ENCODE measurements around the gene CDH26. TPM values are rescaled to one million over a fixed set of nuclear protein-coding genes. Genes with fewer than 3 reads are reported as not detected.

CDH26 gene
- total and polyA plus RNA-seq, 9 of the 15 experiments (the other 6 are each of a cell fraction or from before 2014, with no cell fraction given): 0.07 to 0.13 (median 0.10) TPM; not detected in 4

DNA sequence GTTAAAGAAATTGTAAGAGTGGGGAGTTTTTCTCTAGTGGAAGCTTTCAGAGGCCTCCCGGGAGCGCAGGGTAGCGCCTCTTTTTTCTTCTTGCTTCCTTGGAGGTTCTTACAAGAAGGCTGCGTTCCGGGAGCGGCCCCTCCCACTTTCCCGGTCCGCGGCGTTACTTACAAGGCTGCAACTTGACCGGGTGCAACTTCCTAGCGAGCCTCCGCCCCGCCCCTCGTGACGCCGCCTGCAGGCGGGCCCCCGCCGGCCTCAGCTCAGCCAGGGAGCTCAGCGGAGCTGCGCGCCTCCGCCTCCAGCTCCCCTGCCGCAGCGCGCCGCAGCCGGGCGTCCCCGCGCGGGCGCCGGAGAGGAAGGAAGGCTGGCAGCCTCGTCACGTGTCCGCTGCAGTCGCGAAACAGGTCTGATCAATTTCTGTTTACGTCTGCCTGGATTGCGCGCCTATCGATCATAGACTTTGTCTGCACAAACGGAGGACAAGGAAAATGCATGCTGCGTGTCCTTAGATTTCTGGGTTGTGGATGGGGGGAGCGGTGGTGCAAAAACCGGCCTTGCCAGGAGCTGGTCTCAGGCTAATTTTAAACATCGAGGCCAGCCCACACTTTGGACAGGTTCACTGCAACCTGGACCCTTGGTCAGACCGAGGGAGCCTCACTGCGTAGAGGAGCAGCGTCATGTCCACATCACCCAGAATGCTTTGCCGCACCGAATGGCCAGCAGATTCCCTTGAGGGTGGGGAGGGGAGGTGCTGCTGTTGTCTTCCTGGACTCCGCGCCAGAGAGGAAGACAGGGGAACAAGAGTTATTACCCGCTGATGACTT, 17.9 kb upstream of the CDH26 start, which contains the start of the genes FAM217B and PPP1R3D (continued):
- TF ChIP-seq ZNF431 (CRISPR knock-in tag; IDR thresholded peaks at IDR 0.05) (no peak), BRF1 (IDR thresholded peaks at IDR 0.05; ENCODE audit: borderline replicate concordance, extremely low read depth, insufficient read length) (no peak), PHF20 (IDR thresholded peaks at IDR 0.05; ENCODE audit: partially characterized antibody) (no peak), NR2C1 (IDR thresholded peaks at IDR 0.05) (no peak), NR2C1 (tag; IDR thresholded peaks at IDR 0.05) (no peak), IFI16 (CRISPR knock-in tag; IDR thresholded peaks at IDR 0.05) (no peak), POLR3G (IDR thresholded peaks at IDR 0.05; ENCODE audit: extremely low read depth, insufficient read length, insufficient replicate concordance) (no peak), ZNF165 (CRISPR knock-in tag; IDR thresholded peaks at IDR 0.05; ENCODE audit: borderline replicate concordance) (no peak), BRD4 (IDR thresholded peaks at IDR 0.05) (0 out of 2 replicates have a peak, but pooled peaks have one; percentile 26), FIP1L1 (IDR thresholded peaks at IDR 0.05; ENCODE audit: low read depth, low read length, poor library complexity, severe bottlenecking) (no peak), TCF7L2 (IDR thresholded peaks at IDR 0.05; ENCODE audit: low read depth, low read length) (no peak), SREBF1 (IDR thresholded peaks at IDR 0.05; ENCODE audit: borderline replicate concordance, low read depth, low read length) (no peak), ZZZ3 (IDR thresholded peaks at IDR 0.05) (no peak), NELFE (IDR thresholded peaks at IDR 0.05; ENCODE audit: insufficient read depth, insufficient read length) (no peak), SMC3 (conservative IDR thresholded peaks at IDR 0.05; ENCODE audit: insufficient read depth, low read depth, low read length) (no peak)
- TF ChIP-seq, protein P1, sequence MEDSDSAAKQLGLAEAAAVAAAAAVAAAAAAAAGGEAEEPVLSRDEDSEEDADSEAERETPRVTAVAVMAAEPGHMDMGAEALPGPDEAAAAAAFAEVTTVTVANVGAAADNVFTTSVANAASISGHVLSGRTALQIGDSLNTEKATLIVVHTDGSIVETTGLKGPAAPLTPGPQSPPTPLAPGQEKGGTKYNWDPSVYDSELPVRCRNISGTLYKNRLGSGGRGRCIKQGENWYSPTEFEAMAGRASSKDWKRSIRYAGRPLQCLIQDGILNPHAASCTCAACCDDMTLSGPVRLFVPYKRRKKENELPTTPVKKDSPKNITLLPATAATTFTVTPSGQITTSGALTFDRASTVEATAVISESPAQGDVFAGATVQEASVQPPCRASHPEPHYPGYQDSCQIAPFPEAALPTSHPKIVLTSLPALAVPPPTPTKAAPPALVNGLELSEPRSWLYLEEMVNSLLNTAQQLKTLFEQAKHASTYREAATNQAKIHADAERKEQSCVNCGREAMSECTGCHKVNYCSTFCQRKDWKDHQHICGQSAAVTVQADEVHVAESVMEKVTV (CRISPR knock-in tag; IDR thresholded peaks at IDR 0.05): no peak
- TF ChIP-seq, protein P2, sequence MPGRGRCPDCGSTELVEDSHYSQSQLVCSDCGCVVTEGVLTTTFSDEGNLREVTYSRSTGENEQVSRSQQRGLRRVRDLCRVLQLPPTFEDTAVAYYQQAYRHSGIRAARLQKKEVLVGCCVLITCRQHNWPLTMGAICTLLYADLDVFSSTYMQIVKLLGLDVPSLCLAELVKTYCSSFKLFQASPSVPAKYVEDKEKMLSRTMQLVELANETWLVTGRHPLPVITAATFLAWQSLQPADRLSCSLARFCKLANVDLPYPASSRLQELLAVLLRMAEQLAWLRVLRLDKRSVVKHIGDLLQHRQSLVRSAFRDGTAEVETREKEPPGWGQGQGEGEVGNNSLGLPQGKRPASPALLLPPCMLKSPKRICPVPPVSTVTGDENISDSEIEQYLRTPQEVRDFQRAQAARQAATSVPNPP (IDR thresholded peaks at IDR 0.05; ENCODE audit: borderline replicate concordance, insufficient read depth, insufficient read length): no peak
- TF ChIP-seq, protein P3, sequence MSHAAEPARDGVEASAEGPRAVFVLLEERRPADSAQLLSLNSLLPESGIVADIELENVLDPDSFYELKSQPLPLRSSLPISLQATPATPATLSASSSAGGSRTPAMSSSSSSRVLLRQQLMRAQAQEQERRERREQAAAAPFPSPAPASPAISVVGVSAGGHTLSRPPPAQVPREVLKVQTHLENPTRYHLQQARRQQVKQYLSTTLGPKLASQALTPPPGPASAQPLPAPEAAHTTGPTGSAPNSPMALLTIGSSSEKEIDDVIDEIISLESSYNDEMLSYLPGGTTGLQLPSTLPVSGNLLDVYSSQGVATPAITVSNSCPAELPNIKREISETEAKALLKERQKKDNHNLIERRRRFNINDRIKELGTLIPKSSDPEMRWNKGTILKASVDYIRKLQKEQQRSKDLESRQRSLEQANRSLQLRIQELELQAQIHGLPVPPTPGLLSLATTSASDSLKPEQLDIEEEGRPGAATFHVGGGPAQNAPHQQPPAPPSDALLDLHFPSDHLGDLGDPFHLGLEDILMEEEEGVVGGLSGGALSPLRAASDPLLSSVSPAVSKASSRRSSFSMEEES (CRISPR knock-in tag; IDR thresholded peaks at IDR 0.05): peak; percentile 26; the same call in 1 of the 2 replicates
- TF ChIP-seq, protein P4, sequence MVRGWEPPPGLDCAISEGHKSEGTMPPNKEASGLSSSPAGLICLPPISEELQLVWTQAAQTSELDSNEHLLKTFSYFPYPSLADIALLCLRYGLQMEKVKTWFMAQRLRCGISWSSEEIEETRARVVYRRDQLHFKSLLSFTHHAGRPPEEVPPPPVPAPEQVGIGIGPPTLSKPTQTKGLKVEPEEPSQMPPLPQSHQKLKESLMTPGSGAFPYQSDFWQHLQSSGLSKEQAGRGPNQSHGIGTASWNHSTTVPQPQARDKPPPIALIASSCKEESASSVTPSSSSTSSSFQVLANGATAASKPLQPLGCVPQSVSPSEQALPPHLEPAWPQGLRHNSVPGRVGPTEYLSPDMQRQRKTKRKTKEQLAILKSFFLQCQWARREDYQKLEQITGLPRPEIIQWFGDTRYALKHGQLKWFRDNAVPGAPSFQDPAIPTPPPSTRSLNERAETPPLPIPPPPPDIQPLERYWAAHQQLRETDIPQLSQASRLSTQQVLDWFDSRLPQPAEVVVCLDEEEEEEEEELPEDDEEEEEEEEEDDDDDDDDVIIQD (CRISPR knock-in tag; IDR thresholded peaks at IDR 0.05): no peak
- TF ChIP-seq, protein P5, sequence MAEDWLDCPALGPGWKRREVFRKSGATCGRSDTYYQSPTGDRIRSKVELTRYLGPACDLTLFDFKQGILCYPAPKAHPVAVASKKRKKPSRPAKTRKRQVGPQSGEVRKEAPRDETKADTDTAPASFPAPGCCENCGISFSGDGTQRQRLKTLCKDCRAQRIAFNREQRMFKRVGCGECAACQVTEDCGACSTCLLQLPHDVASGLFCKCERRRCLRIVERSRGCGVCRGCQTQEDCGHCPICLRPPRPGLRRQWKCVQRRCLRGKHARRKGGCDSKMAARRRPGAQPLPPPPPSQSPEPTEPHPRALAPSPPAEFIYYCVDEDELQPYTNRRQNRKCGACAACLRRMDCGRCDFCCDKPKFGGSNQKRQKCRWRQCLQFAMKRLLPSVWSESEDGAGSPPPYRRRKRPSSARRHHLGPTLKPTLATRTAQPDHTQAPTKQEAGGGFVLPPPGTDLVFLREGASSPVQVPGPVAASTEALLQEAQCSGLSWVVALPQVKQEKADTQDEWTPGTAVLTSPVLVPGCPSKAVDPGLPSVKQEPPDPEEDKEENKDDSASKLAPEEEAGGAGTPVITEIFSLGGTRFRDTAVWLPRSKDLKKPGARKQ (CRISPR knock-in tag; IDR thresholded peaks at IDR 0.05): no peak
